H1 (cell line): Measurements from ENCODE around the gene ANXA5. TPM values are rescaled to one million over a fixed set of nuclear protein-coding genes. Genes with fewer than 3 reads are reported as not detected.

ENCODE experiments used
- CTCF ChIA-PET: fragments of 300-600 bp; sonication (Branson Sonifier 250); formaldehyde crosslinking; loops from one replicate; lab custom pipeline; 2021; ENCODE audit not compliant: partially characterized antibody; lab: Charles Lee
- POLR2A ChIA-PET: fragments of 300-600 bp; sonication (Branson Sonifier 250); formaldehyde crosslinking; loops from one replicate; lab custom pipeline; 2021; ENCODE audit warnings: inconsistent platforms; ENCODE audit not compliant: partially characterized antibody; lab: Charles Lee
- DNase-seq, 2 experiments: peaks; one replicate each; pipeline versions ENCODE4 v3.0.0 to v3.0.0-alpha.2; 2010 to 2022; ENCODE audit warnings: low spot score in 2 of 2, low read depth in 1 of 2, mixed read lengths in 1 of 2
- FAIRE-seq: peaks from 2 replicates; lab custom pipeline; 2011; peaks lifted over from hg19 to GRCh38; lab: Jason Lieb, UNC
- H2AFZ ChIP-seq: 2 replicates; pipeline ENCODE4 v1.8.1; 2012; ENCODE audit warnings: low read length, inconsistent platforms
- H2AK5ac ChIP-seq: 2 replicates; pipeline ENCODE4 v1.6.1; 2013; ENCODE audit warnings: low read depth, low read length
- H2BK120ac ChIP-seq: replicated peaks from 2 replicates; pipeline ENCODE3; 2013; ENCODE audit warnings: low read depth, low read length, inconsistent platforms
- H2BK12ac ChIP-seq: 2 replicates; pipeline ENCODE4 v1.6.1; 2013; ENCODE audit warnings: low read depth, low read length
- H2BK15ac ChIP-seq: 2 replicates; pipeline ENCODE4 v1.6.1; 2013; ENCODE audit warnings: low read length
- H2BK20ac ChIP-seq: 2 replicates; pipeline ENCODE4 v1.6.1; 2013; ENCODE audit warnings: low read length
- H2BK5ac ChIP-seq: 2 replicates; pipeline ENCODE4 v1.6.1; 2013; ENCODE audit warnings: low read depth, low read length
- H3K14ac ChIP-seq: 2 replicates; pipeline ENCODE4 v1.6.1; 2013; ENCODE audit warnings: inconsistent platforms; ENCODE audit not compliant: insufficient read length
- H3K18ac ChIP-seq: 2 replicates; pipeline ENCODE4 v1.6.1; 2013; ENCODE audit warnings: low read length; ENCODE audit errors: extremely low read depth
- H3K23ac ChIP-seq: 2 replicates; pipeline ENCODE4 v1.6.1; 2013; ENCODE audit warnings: inconsistent platforms; ENCODE audit not compliant: insufficient read length
- H3K23me2 ChIP-seq: 2 replicates; pipeline ENCODE4 v1.6.1; 2013; ENCODE audit warnings: low read depth, low read length
- H3K27ac ChIP-seq: 2 replicates; pipeline ENCODE4 v1.6.1; 2011; ENCODE audit warnings: low read depth, low read length, inconsistent platforms
- H3K27me3 ChIP-seq, 4 experiments: replicated peaks in 1 of 4; 1 replicate in 1 of 4; 2 replicates in 3 of 4; pipeline versions ENCODE4 v1.6.1 to v1.8.1; 2011 to 2013; ENCODE audit warnings: low read length in 3 of 4, mild to moderate bottlenecking in 3 of 4, inconsistent platforms in 2 of 4, mixed read lengths in 2 of 4, moderate library complexity in 1 of 4; ENCODE audit not compliant: control insufficient read depth in 3 of 4, insufficient read depth in 3 of 4; ENCODE audit errors: extremely low read depth in 1 of 4
- H3K36me3 ChIP-seq, 4 experiments: 2 replicates each; pipeline versions ENCODE4 v1.6.1 to v1.8.1; 2011 to 2013; ENCODE audit warnings: mild to moderate bottlenecking in 4 of 4, low read length in 3 of 4, moderate library complexity in 2 of 4, control low read depth in 1 of 4, inconsistent platforms in 1 of 4; ENCODE audit not compliant: insufficient read depth in 4 of 4, control insufficient read depth in 2 of 4
- H3K4ac ChIP-seq: replicated peaks from 2 replicates; pipeline ENCODE3; 2013; ENCODE audit warnings: low read length, low read depth, mixed read lengths, inconsistent platforms; ENCODE audit not compliant: insufficient read length
- H3K4me1 ChIP-seq, 4 experiments: replicated peaks in 1 of 4; 1 replicate in 1 of 4; 2 replicates in 3 of 4; pipeline versions ENCODE4 v1.6.1 to v1.8.1; 2011 to 2013; ENCODE audit warnings: low read length in 3 of 4, inconsistent platforms in 2 of 4, mixed read lengths in 1 of 4; ENCODE audit not compliant: insufficient read depth in 4 of 4, control insufficient read depth in 3 of 4
- H3K4me2 ChIP-seq, 2 experiments: 2 replicates each; pipeline versions ENCODE4 v1.6.1 to v1.8.1; 2011 to 2013; ENCODE audit warnings: low read depth in 2 of 2, low read length in 2 of 2, control low read depth in 1 of 2, inconsistent platforms in 1 of 2, mild to moderate bottlenecking in 1 of 2; ENCODE audit not compliant: insufficient read depth in 1 of 2
- H3K4me3 ChIP-seq, 4 experiments: fragments of 200-600, 300-600 bp in 1 of 4; sonication (generic), shearing (Covaris generic), sonication (Bioruptor Twin) in 1 of 4; 2 replicates each; pipeline versions ENCODE4 v1.5.1 to v1.8.1; 2011 to 2016; ENCODE audit warnings: low read length in 4 of 4, low read depth in 3 of 4, control low read depth in 2 of 4, inconsistent platforms in 2 of 4, mild to moderate bottlenecking in 2 of 4, mixed read lengths in 1 of 4, moderate library complexity in 1 of 4; ENCODE audit not compliant: insufficient read depth in 2 of 4; ENCODE audit errors: extremely low read depth in 1 of 4
- H3K56ac ChIP-seq: replicated peaks from 2 replicates; pipeline ENCODE3; 2013; ENCODE audit warnings: low read depth, mild to moderate bottlenecking, mixed read lengths, low read length, inconsistent platforms; ENCODE audit not compliant: insufficient read length
- H3K79me1 ChIP-seq: 2 replicates; pipeline ENCODE4 v1.6.1; 2013; ENCODE audit warnings: low read depth, low read length, control low read depth
- H3K79me2 ChIP-seq, 2 experiments: 2 replicates each; pipeline versions ENCODE4 v1.6.1 to v1.8.1; 2012 to 2013; ENCODE audit warnings: low read length in 2 of 2, mild to moderate bottlenecking in 2 of 2, inconsistent platforms in 1 of 2; ENCODE audit not compliant: insufficient read depth in 2 of 2, control insufficient read depth in 1 of 2
- H3K9ac ChIP-seq, 4 experiments: replicated peaks in 1 of 4; 1 replicate in 1 of 4; 2 replicates in 3 of 4; pipeline versions ENCODE4 v1.6.1 to v1.8.1; 2011 to 2013; ENCODE audit warnings: low read depth in 3 of 4, low read length in 3 of 4, control low read depth in 2 of 4, mild to moderate bottlenecking in 2 of 4, moderate library complexity in 2 of 4, inconsistent platforms in 1 of 4; ENCODE audit errors: extremely low read depth in 1 of 4
- H3K9me3 ChIP-seq, 2 experiments: 2 replicates each; pipeline versions ENCODE4 v1.6.1 to v1.8.1; 2012 to 2013; ENCODE audit warnings: mild to moderate bottlenecking in 2 of 2, moderate library complexity in 2 of 2, control low read depth in 1 of 2, inconsistent platforms in 1 of 2, low read depth in 1 of 2, low read length in 1 of 2, mixed read lengths in 1 of 2; ENCODE audit not compliant: insufficient read depth in 2 of 2
- H4K20me1 ChIP-seq, 2 experiments: replicated peaks in 1 of 2; 2 replicates each; pipeline versions ENCODE3 to v1.8.1; 2011 to 2013; ENCODE audit warnings: inconsistent platforms in 2 of 2, low read length in 2 of 2, mild to moderate bottlenecking in 1 of 2; ENCODE audit not compliant: insufficient read depth in 2 of 2, control insufficient read depth in 1 of 2
- H4K5ac ChIP-seq: 2 replicates; pipeline ENCODE4 v1.6.1; 2013; ENCODE audit warnings: low read length, low read depth, mixed read lengths, inconsistent platforms; ENCODE audit not compliant: insufficient read length
- H4K8ac ChIP-seq: 2 replicates; pipeline ENCODE4 v1.8.0; 2013; ENCODE audit warnings: mild to moderate bottlenecking, moderate library complexity, low read length, inconsistent platforms; ENCODE audit not compliant: insufficient read depth; ENCODE audit errors: extremely low read depth
- H4K91ac ChIP-seq: replicated peaks from 2 replicates; pipeline ENCODE3; 2013; ENCODE audit warnings: low read length, mixed read lengths, inconsistent platforms; ENCODE audit not compliant: insufficient read length
- BACH1 ChIP-seq: IDR thresholded peaks from 2 replicates; pipeline ENCODE4 v1.6.1; 2012; ENCODE audit warnings: low read length, improper control_type of control experiment
- CTBP2 ChIP-seq: IDR thresholded peaks from 2 replicates; pipeline ENCODE4 v1.7.0; 2011; ENCODE audit warnings: borderline replicate concordance, mild to moderate bottlenecking, moderate library complexity, mixed read lengths, low read length; ENCODE audit not compliant: insufficient read depth, insufficient read length
- EGR1 ChIP-seq: IDR thresholded peaks from 2 replicates; pipeline ENCODE4 v1.6.1; 2011; ENCODE audit warnings: low read depth, low read length, borderline replicate concordance
- EP300 ChIP-seq, 2 experiments: IDR thresholded peaks; 1 replicate in 1 of 2; 2 replicates in 1 of 2; pipeline ENCODE4 v1.6.1; 2011 to 2012; ENCODE audit warnings: low read depth in 2 of 2, low read length in 2 of 2, mild to moderate bottlenecking in 2 of 2, borderline replicate concordance in 1 of 2, inconsistent platforms in 1 of 2, moderate library complexity in 1 of 2
- KDM4A ChIP-seq: IDR thresholded peaks from one replicate; pipeline ENCODE4 v1.7.1; 2012; ENCODE audit warnings: low read depth, mild to moderate bottlenecking, moderate library complexity, low read length, inconsistent platforms; ENCODE audit not compliant: severe bottlenecking
- NRF1 ChIP-seq: IDR thresholded peaks from 2 replicates; pipeline ENCODE4 v1.6.1; 2011; ENCODE audit warnings: mild to moderate bottlenecking, low read depth, low read length, improper control_type of control experiment
- RNF2 ChIP-seq: fragments of 200-900, 300-1000 bp; sonication (generic); IDR thresholded peaks from 2 replicates; pipeline ENCODE4 v1.7.1; 2016; ENCODE audit warnings: borderline replicate concordance, low read depth, mild to moderate bottlenecking, antibody characterized with exemption, low read length; ENCODE audit not compliant: poor library complexity, severe bottlenecking; ENCODE audit errors: missing control alignments
- RXRA ChIP-seq: IDR thresholded peaks from 2 replicates; pipeline ENCODE4 v1.6.1; 2011; ENCODE audit warnings: low read depth, mild to moderate bottlenecking, low read length, moderate library complexity; ENCODE audit not compliant: insufficient read depth
- SP1 ChIP-seq: IDR thresholded peaks from 2 replicates; pipeline ENCODE4 v1.6.1; 2011; ENCODE audit warnings: low read depth, low read length
- SP2 ChIP-seq: IDR thresholded peaks from 2 replicates; pipeline ENCODE4 v1.6.1; 2012; ENCODE audit warnings: mild to moderate bottlenecking, low read length, inconsistent platforms
- SP4 ChIP-seq: IDR thresholded peaks from 2 replicates; pipeline ENCODE4 v1.6.1; 2012; ENCODE audit warnings: low read length, inconsistent platforms
- SRF ChIP-seq: IDR thresholded peaks from 2 replicates; pipeline ENCODE4 v1.6.1; 2011; ENCODE audit warnings: mild to moderate bottlenecking, low read depth, low read length, moderate library complexity
- ZNF274 ChIP-seq: IDR thresholded peaks from 2 replicates; pipeline ENCODE4 v1.7.0; 2012; ENCODE audit warnings: low read length, borderline replicate concordance; ENCODE audit errors: extremely low read depth
- WGBS, 2 experiments: shearing (Covaris generic) in 1 of 2; methylation state at CpG; one replicate each; pipeline versions ENCODE4 v1.1.6 to v1.1.7; 2013 to 2015; ENCODE audit warnings: low lambda C conversion rate in 2 of 2, mixed read lengths in 2 of 2, inconsistent platforms in 1 of 2, low coverage in 1 of 2, missing lambda C conversion rate in 1 of 2; ENCODE audit not compliant: insufficient replicate concordance in 2 of 2, insufficient coverage in 1 of 2, insufficient read length in 1 of 2; ENCODE audit errors: extremely low coverage in 1 of 2, missing lambda C conversion rate in 1 of 2; 5-methylcytosine and 5-hydroxymethylcytosine counted together
- polyA plus RNA-seq, 7 experiments: library from polyadenylated mRNA; depleted of rRNA in 3 of 7; stranded (reverse) in 5 of 7; unstranded in 2 of 7; fragments of >200 nt in 5 of 7; fragments of 200-250 nt in 2 of 7; gene quantifications; 1 replicate in 5 of 7; 2 replicates in 1 of 7; 4 replicates in 1 of 7; pipeline versions ENCODE4 v1.2.1 to v1.2.3, GENCODE V29; 2011 to 2013; ENCODE audit warnings: missing spikeins in 2 of 7, mixed read lengths in 2 of 7
- total RNA-seq: library from RNA; stranded (reverse); fragmentation: NEBNext Ultra II Directional; extraction: Animal tissue kit (Norgen Biotek cat#: 25700); gene quantifications from 2 replicates; pipeline ENCODE4 v1.2.1, GENCODE V29; 2021
- TF ChIP-seq, protein P1 (sequence below): IDR thresholded peaks from 2 replicates; pipeline ENCODE4 v1.6.1; 2011; ENCODE audit warnings: low read depth, mild to moderate bottlenecking, low read length; ENCODE audit not compliant: insufficient read depth

The ANXA5 gene
- total and polyA plus RNA-seq, 2 of the 8 experiments (the other 6 are each of a cell fraction or from before 2014, with no cell fraction given): 213 to 221 TPM

DNA sequence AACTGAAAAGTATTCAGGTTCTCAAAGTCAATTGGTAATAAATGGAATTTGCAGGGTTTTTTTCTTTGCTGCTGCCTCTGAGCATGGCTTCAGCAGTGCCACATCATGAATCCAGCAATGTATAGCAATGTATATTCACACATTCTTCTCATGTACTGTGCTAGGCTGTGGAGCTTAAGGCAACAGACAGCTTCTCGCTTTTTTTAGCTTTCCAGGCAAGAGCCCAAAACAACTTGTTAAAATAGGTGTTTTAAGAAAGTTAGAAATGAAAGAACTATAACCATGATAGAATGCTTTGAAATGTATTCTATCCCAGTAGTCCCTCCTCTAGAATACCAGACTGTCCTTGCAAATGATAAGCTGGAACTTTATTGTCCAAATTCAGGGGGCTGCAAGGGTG lies 37.8 kb upstream of the ANXA5 start:
- Histone ChIP-seq H3K4ac (no peak overlapping the region), H3K18ac (no peak overlapping the region), H3K23me2 (no peaks in the 10 kb centered on the region), H2BK5ac (no peak overlapping the region), H2AFZ (no peak overlapping the region), H3K56ac (no peak overlapping the region), H2BK15ac (no peak overlapping the region), H4K5ac (no peak overlapping the region), H2BK20ac (no peak overlapping the region), H4K20me1 (no peaks in the 10 kb centered on the region), H3K14ac (no peak overlapping the region), H3K36me3 (no peaks in the 10 kb centered on the region), H2BK12ac (no peak overlapping the region), H2AK5ac (no peak overlapping the region), H3K79me2 (no peaks in the 10 kb centered on the region), H3K4me1 (no peaks in the 10 kb centered on the region), H3K27me3 (no peaks in the 10 kb centered on the region; a peak in 1 of 7 replicates), H3K79me1 (no peaks in the 10 kb centered on the region), H3K4me3 (no peak overlapping the region), H3K9me3 (no peaks in the 10 kb centered on the region), H4K8ac (no peak overlapping the region), H2BK120ac (no peak overlapping the region), H3K23ac (no peak overlapping the region), H3K27ac (no peak overlapping the region), H3K9ac (no peak overlapping the region), H3K4me2 (no peak overlapping the region), H4K91ac (no peak overlapping the region)
- ChIA-PET CTCF (interaction anchor here (0.7 to 2.9 kb wide), 10 partner anchors 10 to 250 kb away, joined by 3 to 16 read pairs (median 3); no protein-coding TSS in a partner anchor), POLR2A (no interaction called here)
- FAIRE-seq (no peak), DNase-seq (no peak)
- 73% methylated on average over 1 of the region's 1 CpG; no CpG with 5 or more reads in 1 of the 2 experiments for WGBS, 2 experiments
- TF ChIP-seq RNF2: no peak
- TF ChIP-seq CTBP2: no peak
- TF ChIP-seq, protein P1, sequence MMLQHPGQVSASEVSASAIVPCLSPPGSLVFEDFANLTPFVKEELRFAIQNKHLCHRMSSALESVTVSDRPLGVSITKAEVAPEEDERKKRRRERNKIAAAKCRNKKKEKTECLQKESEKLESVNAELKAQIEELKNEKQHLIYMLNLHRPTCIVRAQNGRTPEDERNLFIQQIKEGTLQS: no peak
- TF ChIP-seq NRF1: no peak
- no peak for TF ChIP-seq KDM4A
- no peak for TF ChIP-seq SP2
- no peak for TF ChIP-seq ZNF274
- TF ChIP-seq BACH1: no peak
- no peak for TF ChIP-seq EP300 (IDR thresholded peaks at IDR 0.05; ENCODE audit: borderline replicate concordance in 1 of 2, low read depth in 2 of 2, low read length in 2 of 2)
- no peak for TF ChIP-seq EGR1
- no peak for TF ChIP-seq RXRA
- no peak for TF ChIP-seq SRF
- TF ChIP-seq SP4: no peak
- TF ChIP-seq SP1: no peak
